Body of pancreas (tissue), 4 donors: Measurements from ENCODE around the gene PCNA.

Source experiments
- CTCF ChIP-seq, 7 experiments: fragments of 450-650 bp in 4 of 7; fragments of 200-600 bp in 3 of 7; sonication (generic) in 3 of 7; IDR thresholded peaks; one replicate each; pipeline ENCODE4 v1.5.1; 2016 to 2019; ENCODE audit warnings: antibody characterized with exemption in 7 of 7
- POLR2A ChIP-seq, 3 donors: fragments of 450-650 bp; IDR thresholded peaks; one replicate each; pipeline ENCODE4 v1.6.1; 2016; ENCODE audit warnings: antibody characterized with exemption in 3 of 3, mild to moderate bottlenecking in 2 of 3

- no peak for TF ChIP-seq CTCF (IDR thresholded peaks at IDR 0.05)
- no peak for TF ChIP-seq POLR2A (IDR thresholded peaks at IDR 0.05)
Observed at GRCh38 chr20:5149892-5150225, 30.1 kb upstream of the PCNA start.
